ENCODE results near the gene URM1.

- TF ChIP-seq, protein P1, sequence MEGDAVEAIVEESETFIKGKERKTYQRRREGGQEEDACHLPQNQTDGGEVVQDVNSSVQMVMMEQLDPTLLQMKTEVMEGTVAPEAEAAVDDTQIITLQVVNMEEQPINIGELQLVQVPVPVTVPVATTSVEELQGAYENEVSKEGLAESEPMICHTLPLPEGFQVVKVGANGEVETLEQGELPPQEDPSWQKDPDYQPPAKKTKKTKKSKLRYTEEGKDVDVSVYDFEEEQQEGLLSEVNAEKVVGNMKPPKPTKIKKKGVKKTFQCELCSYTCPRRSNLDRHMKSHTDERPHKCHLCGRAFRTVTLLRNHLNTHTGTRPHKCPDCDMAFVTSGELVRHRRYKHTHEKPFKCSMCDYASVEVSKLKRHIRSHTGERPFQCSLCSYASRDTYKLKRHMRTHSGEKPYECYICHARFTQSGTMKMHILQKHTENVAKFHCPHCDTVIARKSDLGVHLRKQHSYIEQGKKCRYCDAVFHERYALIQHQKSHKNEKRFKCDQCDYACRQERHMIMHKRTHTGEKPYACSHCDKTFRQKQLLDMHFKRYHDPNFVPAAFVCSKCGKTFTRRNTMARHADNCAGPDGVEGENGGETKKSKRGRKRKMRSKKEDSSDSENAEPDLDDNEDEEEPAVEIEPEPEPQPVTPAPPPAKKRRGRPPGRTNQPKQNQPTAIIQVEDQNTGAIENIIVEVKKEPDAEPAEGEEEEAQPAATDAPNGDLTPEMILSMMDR (IDR thresholded peaks at IDR 0.05) = no peak
- TF ChIP-seq POLR2AphosphoS5 (IDR thresholded peaks at IDR 0.05) = no peak
Measured at GRCh38 chr9:128333451-128333869, 37.7 kb upstream of the URM1 start.
